RWPE1 (cell line): Measurements from ENCODE around the gene KLF13.
A peak's percentile ranks its signal among the peaks of the same experiment; 100 is the strongest.

Experiments used
- CTCF ChIA-PET: fragments of 350-600 bp; sonication (Branson Sonifier 250); formaldehyde crosslinking; extraction: SDS; loops from one replicate; lab custom pipeline; 2021; lab: Yijun Ruan, JAX
- POLR2A ChIA-PET: fragments of 400-600 bp; formaldehyde crosslinking; extraction: SDS; loops from one replicate; lab custom pipeline; 2020; ENCODE audit warnings: antibody characterized with exemption; ENCODE audit not compliant: low non-redundant PET; lab: Yijun Ruan, JAX
- DNase-seq: peaks from one replicate; pipeline ENCODE4 v3.0.0; 2012; ENCODE audit warnings: low spot score
- H3K27ac ChIP-seq: fragments of 450-650 bp; 2 replicates; pipeline ENCODE4 v1.5.1; 2017
- TF ChIP-seq, protein P1 (sequence below): fragments of 450-650 bp; conservative IDR thresholded peaks from 2 replicates; pipeline ENCODE4 v1.5.1; 2017; ENCODE audit warnings: low read depth, mild to moderate bottlenecking

The KLF13 gene

DNA sequence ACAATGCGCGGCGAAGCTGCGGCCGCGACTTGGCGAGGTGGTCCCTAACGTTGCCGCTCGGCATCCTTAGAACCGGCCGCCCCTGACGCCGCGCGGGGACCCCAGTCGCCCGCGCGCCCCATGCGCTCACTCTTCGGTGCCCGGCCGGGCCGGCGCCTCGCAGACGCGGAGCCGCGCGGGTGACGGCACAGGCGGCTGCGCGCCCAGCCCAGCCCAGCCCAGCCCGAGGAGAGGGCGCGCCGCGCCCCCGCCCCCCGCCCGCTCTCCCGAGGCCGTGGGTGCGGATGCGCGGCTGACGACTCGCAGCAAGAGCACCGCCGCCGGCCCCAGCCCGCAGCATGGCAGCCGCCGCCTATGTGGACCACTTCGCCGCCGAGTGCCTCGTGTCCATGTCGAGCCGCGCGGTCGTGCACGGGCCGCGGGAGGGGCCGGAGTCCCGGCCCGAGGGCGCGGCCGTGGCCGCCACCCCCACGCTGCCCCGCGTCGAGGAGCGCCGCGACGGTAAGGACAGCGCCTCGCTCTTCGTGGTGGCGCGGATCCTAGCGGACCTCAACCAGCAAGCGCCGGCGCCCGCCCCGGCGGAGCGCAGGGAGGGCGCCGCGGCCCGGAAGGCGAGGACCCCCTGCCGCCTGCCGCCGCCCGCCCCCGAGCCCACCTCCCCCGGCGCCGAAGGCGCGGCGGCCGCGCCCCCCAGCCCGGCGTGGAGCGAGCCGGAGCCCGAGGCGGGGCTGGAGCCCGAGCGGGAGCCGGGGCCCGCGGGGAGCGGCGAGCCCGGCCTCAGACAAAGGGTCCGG lies 437 bp downstream of the KLF13 start:
- peak; percentile 73 for DNase-seq
- CTCF ChIA-PET: interaction anchor here (1.1 to 2.4 kb wide), 2 partner anchors 161 to 163 kb away, joined by 3 to 10 read pairs; no protein-coding TSS in a partner anchor
- POLR2A ChIA-PET: interaction anchor here (0.9 to 1.1 kb wide), 4 partner anchors 38 to 112 kb away, joined by 3 to 11 read pairs (median 4); no protein-coding TSS in a partner anchor
- TF ChIP-seq, protein P1, sequence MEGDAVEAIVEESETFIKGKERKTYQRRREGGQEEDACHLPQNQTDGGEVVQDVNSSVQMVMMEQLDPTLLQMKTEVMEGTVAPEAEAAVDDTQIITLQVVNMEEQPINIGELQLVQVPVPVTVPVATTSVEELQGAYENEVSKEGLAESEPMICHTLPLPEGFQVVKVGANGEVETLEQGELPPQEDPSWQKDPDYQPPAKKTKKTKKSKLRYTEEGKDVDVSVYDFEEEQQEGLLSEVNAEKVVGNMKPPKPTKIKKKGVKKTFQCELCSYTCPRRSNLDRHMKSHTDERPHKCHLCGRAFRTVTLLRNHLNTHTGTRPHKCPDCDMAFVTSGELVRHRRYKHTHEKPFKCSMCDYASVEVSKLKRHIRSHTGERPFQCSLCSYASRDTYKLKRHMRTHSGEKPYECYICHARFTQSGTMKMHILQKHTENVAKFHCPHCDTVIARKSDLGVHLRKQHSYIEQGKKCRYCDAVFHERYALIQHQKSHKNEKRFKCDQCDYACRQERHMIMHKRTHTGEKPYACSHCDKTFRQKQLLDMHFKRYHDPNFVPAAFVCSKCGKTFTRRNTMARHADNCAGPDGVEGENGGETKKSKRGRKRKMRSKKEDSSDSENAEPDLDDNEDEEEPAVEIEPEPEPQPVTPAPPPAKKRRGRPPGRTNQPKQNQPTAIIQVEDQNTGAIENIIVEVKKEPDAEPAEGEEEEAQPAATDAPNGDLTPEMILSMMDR: no peak
- peak overlapping the region; percentile 99 for H3K27ac ChIP-seq

DNA sequence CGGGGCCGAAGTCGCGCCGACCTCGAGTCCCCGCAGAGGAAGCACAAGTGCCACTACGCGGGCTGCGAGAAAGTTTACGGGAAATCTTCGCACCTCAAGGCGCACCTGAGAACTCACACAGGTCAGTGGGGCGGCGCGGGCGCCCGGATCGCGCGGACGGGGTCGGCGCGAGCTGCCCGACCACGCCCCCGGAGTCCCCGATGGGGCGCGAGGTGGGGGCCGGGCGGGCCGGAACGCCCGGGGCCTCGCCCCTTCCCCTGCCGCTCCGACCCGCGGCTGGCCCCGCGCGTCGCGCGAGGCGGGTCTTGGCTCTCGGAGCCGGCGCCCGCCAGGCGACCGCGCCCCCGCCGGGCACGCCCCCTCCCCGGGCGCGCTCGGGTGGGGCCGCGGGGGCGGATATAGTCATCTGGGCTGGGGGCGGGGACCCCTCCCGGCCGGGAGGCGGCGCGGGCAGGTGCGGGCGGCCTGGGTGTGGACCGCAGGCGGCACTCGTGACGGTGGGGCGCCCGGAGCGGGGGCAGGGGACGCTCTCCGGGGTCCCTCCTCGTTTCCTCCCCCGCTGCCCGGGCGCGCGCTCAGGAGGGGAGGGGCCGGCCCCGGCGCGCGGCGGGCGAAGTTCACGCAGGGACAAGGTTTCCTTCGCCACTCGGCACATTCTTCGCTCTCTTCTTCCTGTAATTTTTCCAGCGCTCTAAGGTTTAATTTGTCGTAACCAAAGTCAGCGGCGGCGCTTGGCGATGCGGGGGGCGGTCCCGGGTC lies 1.2 kb downstream of the KLF13 start:
- peak overlapping the region; percentile 99 for H3K27ac ChIP-seq
- peak; percentile 45 for DNase-seq
- ChIA-PET CTCF (no interaction called here), POLR2A (interaction anchor here (0.9 kb wide), 1 partner anchor 59 kb away, joined by 3 read pairs; no protein-coding TSS in a partner anchor)
- TF ChIP-seq, protein P1: no peak

DNA sequence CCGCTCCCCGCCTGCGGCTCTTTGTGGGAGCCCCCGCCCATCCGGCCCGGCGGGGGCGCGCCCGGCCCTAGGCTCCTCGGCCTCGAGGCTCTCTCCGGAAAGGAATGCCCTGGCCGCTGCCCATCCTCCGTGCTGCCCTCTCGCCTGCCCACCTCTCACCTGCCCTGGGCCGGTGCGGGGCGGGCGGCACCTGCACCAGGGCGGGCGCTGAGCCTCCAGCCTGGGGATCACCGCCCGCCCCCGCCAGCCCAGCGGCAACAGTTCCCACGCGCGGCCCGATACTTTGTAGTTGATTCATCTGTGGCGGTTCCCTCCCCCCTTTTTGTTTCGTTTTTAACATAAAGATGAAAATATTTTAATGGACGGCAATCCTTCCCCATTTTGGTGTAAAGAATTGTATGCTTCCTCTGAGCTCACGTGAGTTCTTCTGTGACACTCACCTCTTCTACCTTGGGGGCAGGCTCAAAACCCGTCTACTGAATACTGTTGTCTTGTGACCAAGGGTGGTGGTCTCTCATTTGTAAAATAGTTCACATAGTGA lies 1.9 kb downstream of the KLF13 start:
- H3K27ac ChIP-seq: peak overlapping the region; percentile 99

DNA sequence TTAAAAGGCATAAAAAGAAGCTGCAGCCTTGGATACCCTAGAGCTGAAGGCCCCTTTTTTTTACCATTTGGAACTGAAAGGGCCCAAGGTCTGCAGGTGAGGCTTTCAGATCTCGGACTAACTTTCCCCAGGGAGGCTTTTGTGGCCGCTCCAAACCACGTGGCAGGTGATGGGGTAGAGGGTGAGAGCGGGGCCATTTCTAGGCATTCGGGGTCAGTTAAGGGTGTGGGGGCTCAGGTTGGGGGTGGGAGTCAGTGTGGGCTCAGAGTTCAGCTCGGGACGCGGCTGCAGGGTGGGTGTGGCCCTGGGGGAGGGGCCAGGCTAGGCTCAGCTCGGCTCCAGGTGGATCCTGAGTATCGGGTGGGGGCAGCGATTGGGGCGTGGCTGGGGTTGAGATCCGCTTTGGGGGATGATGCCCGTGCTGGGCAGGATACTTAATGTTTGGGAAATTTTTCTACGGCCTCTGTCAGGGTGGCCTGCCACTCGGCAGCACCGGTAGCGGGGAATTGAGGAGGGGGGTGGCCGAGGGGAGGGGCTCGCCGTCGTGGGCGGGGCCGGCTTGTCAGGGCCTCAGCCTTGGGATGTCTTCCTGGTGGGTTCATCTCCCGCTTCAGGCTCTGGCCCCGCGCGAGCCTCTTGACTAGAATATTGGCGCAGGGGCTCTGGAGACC lies 2.5 kb downstream of the KLF13 start:
- ChIA-PET POLR2A (no interaction called here), CTCF (interaction anchor here (0.7 to 0.8 kb wide), 2 partner anchors 48 to 160 kb away, joined by 4 to 9 read pairs; no protein-coding TSS in a partner anchor)
- TF ChIP-seq, protein P1: no peak
- peak; percentile 54 for DNase-seq
- peak overlapping the region; percentile 99 for H3K27ac ChIP-seq

More for the DNA sequence above, 1.9 kb downstream of the KLF13 start:
- ChIA-PET CTCF (interaction anchor here (0.7 to 0.8 kb wide), 2 partner anchors 49 to 160 kb away, joined by 4 to 9 read pairs; no protein-coding TSS in a partner anchor), POLR2A (no interaction called here)
- peak; percentile 30 for DNase-seq
- TF ChIP-seq, protein P1: no peak

DNA sequence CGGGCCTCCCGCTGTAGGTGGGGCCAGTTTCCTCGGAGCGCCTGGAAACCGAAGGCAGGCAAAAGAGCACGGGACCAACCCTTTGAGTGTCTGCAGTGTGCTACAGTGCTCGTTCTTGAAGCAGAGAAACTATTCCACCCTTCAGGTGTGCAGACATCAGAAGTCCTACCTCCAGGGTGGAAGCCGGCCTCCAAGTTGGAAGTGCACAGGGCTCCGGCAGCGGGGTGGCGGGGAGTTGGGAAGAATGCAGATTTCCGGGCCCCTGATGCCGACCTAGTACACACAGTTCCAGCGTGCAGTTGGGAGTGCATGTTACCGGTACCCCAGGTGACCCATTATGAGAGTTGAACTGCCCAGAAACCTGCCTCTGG lies 3.0 kb downstream of the KLF13 start:
- TF ChIP-seq, protein P1: no peak
- POLR2A ChIA-PET: no interaction called here
- CTCF ChIA-PET: interaction anchor here (0.8 kb wide), 1 partner anchor 159 kb away, joined by 9 read pairs; no protein-coding TSS in a partner anchor
- no peak for DNase-seq
- peak overlapping the region; percentile 99 for H3K27ac ChIP-seq
